ENCODE results near the gene ULBP1. TPM values are rescaled to one million over a fixed set of nuclear protein-coding genes. Genes with fewer than 3 reads are reported as not detected.

ULBP1 gene
- total and polyA plus RNA-seq, 3 donors from 2014 or later, result 2.3 to 5.9 (median 4.7) TPM

- Histone ChIP-seq H3K9me3 (no peaks in the 10 kb centered on the region), H3K4me1 (no peaks in the 10 kb centered on the region), H3K27ac (no peak overlapping the region), H3K27me3 (no peaks in the 10 kb centered on the region), H3K4me3 (no peak overlapping the region), H3K36me3 (ENCODE audit: low read depth, missing control alignments) (no peaks in the 10 kb centered on the region)
- TF ChIP-seq CTCF (IDR thresholded peaks at IDR 0.05), result no peak
- no peak for TF ChIP-seq POLR2A (IDR thresholded peaks at IDR 0.05)
- intact Hi-C loops (cut with DNase I; ENCODE audit: low total_unique reads), result no loop called here
- DNase-seq, result no peak
These were observed 11.7 kb downstream of the ULBP1 start for GRCh38 chr6:149975400-149975799.

GRCh38 chr6:149977221-149977620 lies 13.5 kb downstream of the ULBP1 start:
- TF ChIP-seq CTCF (IDR thresholded peaks at IDR 0.05) (no peak), POLR2A (IDR thresholded peaks at IDR 0.05) (no peak)
- WGBS, 2 donors, result 82 to 87% methylated on average over 4 of the region's 4 CpGs
- Histone ChIP-seq H3K9me3 (no peaks in the 10 kb centered on the region), H3K36me3 (ENCODE audit: low read depth, missing control alignments) (no peaks in the 10 kb centered on the region), H3K27ac (no peak overlapping the region), H3K27me3 (no peaks in the 10 kb centered on the region), H3K4me1 (no peaks in the 10 kb centered on the region), H3K4me3 (no peak overlapping the region)
- intact Hi-C loops (cut with DNase I; ENCODE audit: low total_unique reads), result no loop called here
- no peak for DNase-seq

GRCh38 chr6:149978610-149979009 lies 14.9 kb downstream of the ULBP1 start:
- H3K4me1 ChIP-seq, result no peaks in the 10 kb centered on the region
- no peak overlapping the region for H3K4me3 ChIP-seq
- no peaks in the 10 kb centered on the region for H3K27me3 ChIP-seq
- no peaks in the 10 kb centered on the region for H3K9me3 ChIP-seq
- TF ChIP-seq CTCF (IDR thresholded peaks at IDR 0.05), result no peak
- no peak for TF ChIP-seq POLR2A (IDR thresholded peaks at IDR 0.05)
- no peaks in the 10 kb centered on the region for H3K36me3 ChIP-seq (ENCODE audit: low read depth, missing control alignments)
- DNase-seq, result no peak
- intact Hi-C loops (cut with DNase I; ENCODE audit: low total_unique reads), result no loop called here
- no peak overlapping the region for H3K27ac ChIP-seq

- H3K4me3 ChIP-seq, result no peak overlapping the region
- DNase-seq, result no peak
- H3K27me3 ChIP-seq, result no peaks in the 10 kb centered on the region
- TF ChIP-seq POLR2A (IDR thresholded peaks at IDR 0.05) (no peak), CTCF (IDR thresholded peaks at IDR 0.05) (no peak)
- 79 to 84% methylated on average over 6 of the region's 6 CpGs for WGBS, 2 donors
- no peaks in the 10 kb centered on the region for H3K36me3 ChIP-seq (ENCODE audit: low read depth, missing control alignments)
- H3K27ac ChIP-seq, result no peak overlapping the region
- no peaks in the 10 kb centered on the region for H3K4me1 ChIP-seq
- intact Hi-C loops (cut with DNase I; ENCODE audit: low total_unique reads), result no loop called here
- no peaks in the 10 kb centered on the region for H3K9me3 ChIP-seq
These were observed 15.6 kb downstream of the ULBP1 start for GRCh38 chr6:149979293-149979692.

- DNase-seq, result no peak
- Histone ChIP-seq H3K27me3 (no peaks in the 10 kb centered on the region), H3K4me3 (no peak overlapping the region), H3K27ac (no peak overlapping the region), H3K4me1 (no peaks in the 10 kb centered on the region), H3K9me3 (no peaks in the 10 kb centered on the region), H3K36me3 (ENCODE audit: low read depth, missing control alignments) (no peaks in the 10 kb centered on the region)
- intact Hi-C loops (cut with DNase I; ENCODE audit: low total_unique reads), result no loop called here
- TF ChIP-seq CTCF (IDR thresholded peaks at IDR 0.05), result no peak
- TF ChIP-seq POLR2A (IDR thresholded peaks at IDR 0.05), result no peak
- 23 to 26% methylated on average over 9 of the region's 9 CpGs for WGBS, 2 donors
These were observed 19.4 kb downstream of the ULBP1 start for GRCh38 chr6:149983145-149983544.

Measured in testis (tissue), 3 donors.